Gastroesophageal sphincter (tissue), 4 donors: ENCODE measurements around the gene KRT9. TPM values are rescaled to one million over a fixed set of nuclear protein-coding genes. Genes with fewer than 3 reads are reported as not detected.
A peak's percentile ranks its signal among the peaks of the same experiment; 100 is the strongest.

Experiments
- ATAC-seq: fragments of 150-250 bp; one replicate; pipeline ENCODE4 v1.9.1; 2016; ENCODE audit warnings: mild to moderate bottlenecking, moderate library complexity
- H3K27ac ChIP-seq, 4 donors: fragments of 200-600 bp; sonication (generic) in 3 of 4; 1 replicate in 3 of 4; 2 replicates in 1 of 4; pipeline ENCODE4 v1.5.1; 2016 to 2019
- H3K27me3 ChIP-seq: fragments of 200-600 bp; sonication (generic); one replicate; pipeline ENCODE4 v1.5.1; 2019
- H3K36me3 ChIP-seq, 2 donors: fragments of 200-600 bp; sonication (generic); one replicate each; pipeline ENCODE4 v1.5.1; 2019; ENCODE audit warnings: control low read depth in 1 of 2
- H3K4me1 ChIP-seq, 3 donors: fragments of 200-600 bp; sonication (generic); 1 replicate in 2 of 3; 2 replicates in 1 of 3; pipeline ENCODE4 v1.5.1; 2016 to 2019; ENCODE audit warnings: control low read depth in 2 of 3
- H3K4me3 ChIP-seq, 2 donors: fragments of 200-600 bp; sonication (generic); one replicate each; pipeline ENCODE4 v1.5.1; 2019; ENCODE audit warnings: mild to moderate bottlenecking in 1 of 2, moderate library complexity in 1 of 2
- H3K9me3 ChIP-seq, 3 donors: fragments of 200-600 bp; sonication (generic); one replicate each; pipeline ENCODE4 v1.5.1; 2017 to 2019; ENCODE audit warnings: control low read depth in 2 of 3
- EP300 ChIP-seq: sonication (generic); formaldehyde crosslinking; IDR thresholded peaks from one replicate; pipeline ENCODE4 v1.6.1; 2017; ENCODE audit warnings: antibody characterized with exemption, mild to moderate bottlenecking
- POLR2A ChIP-seq, 2 donors: fragments of 450-650 bp; IDR thresholded peaks; one replicate each; pipeline ENCODE4 v1.6.1; 2017; ENCODE audit warnings: antibody characterized with exemption in 2 of 2, mild to moderate bottlenecking in 2 of 2, moderate library complexity in 1 of 2
- POLR2AphosphoS5 ChIP-seq: sonication (generic); formaldehyde crosslinking; IDR thresholded peaks from one replicate; pipeline ENCODE4 v1.6.1; 2017; ENCODE audit warnings: antibody characterized with exemption
- WGBS, 2 donors: methylation state at CpG; one replicate each; pipeline ENCODE4 v1.1.5; 2018; ENCODE audit warnings: low coverage in 1 of 2; 5-methylcytosine and 5-hydroxymethylcytosine counted together
- total RNA-seq, 4 donors: library from RNA; depleted of rRNA; stranded (reverse); fragments of >200 nt; gene quantifications; one replicate each; pipeline ENCODE4 v1.1.0, GENCODE V29; 2016
- TF ChIP-seq, protein P1 (sequence below), 4 experiments: fragments of 200-600 bp in 2 of 4; fragments of 450-650 bp in 2 of 4; sonication (generic) in 1 of 4; IDR thresholded peaks; one replicate each; pipeline ENCODE4 v1.5.1; 2017 to 2019; ENCODE audit warnings: antibody characterized with exemption in 4 of 4, mild to moderate bottlenecking in 2 of 4, moderate library complexity in 2 of 4

The KRT9 gene
- total RNA-seq, 4 donors from 2014 or later: not detected

GRCh38 chr17:41553176-41553575 lies 18.7 kb downstream of the KRT9 start:
- no peak for ATAC-seq
- Histone ChIP-seq H3K4me1 (peaks cover 0 to 16% (median 10%) of the 10 kb centered on the region in 3 donors), H3K27me3 (peaks cover 22% of the 10 kb centered on the region), H3K27ac (no peak overlapping the region), H3K4me3 (no peak overlapping the region), H3K36me3 (no peaks in the 10 kb centered on the region), H3K9me3 (no peaks in the 10 kb centered on the region)
- 79% methylated on average over 4 of the region's 4 CpGs; no CpG with 5 or more reads in 1 of the 2 donors for WGBS, 2 donors
- no peak for TF ChIP-seq EP300
- no peak for TF ChIP-seq POLR2A (IDR thresholded peaks at IDR 0.05)
- TF ChIP-seq POLR2AphosphoS5: no peak
- TF ChIP-seq, protein P1, sequence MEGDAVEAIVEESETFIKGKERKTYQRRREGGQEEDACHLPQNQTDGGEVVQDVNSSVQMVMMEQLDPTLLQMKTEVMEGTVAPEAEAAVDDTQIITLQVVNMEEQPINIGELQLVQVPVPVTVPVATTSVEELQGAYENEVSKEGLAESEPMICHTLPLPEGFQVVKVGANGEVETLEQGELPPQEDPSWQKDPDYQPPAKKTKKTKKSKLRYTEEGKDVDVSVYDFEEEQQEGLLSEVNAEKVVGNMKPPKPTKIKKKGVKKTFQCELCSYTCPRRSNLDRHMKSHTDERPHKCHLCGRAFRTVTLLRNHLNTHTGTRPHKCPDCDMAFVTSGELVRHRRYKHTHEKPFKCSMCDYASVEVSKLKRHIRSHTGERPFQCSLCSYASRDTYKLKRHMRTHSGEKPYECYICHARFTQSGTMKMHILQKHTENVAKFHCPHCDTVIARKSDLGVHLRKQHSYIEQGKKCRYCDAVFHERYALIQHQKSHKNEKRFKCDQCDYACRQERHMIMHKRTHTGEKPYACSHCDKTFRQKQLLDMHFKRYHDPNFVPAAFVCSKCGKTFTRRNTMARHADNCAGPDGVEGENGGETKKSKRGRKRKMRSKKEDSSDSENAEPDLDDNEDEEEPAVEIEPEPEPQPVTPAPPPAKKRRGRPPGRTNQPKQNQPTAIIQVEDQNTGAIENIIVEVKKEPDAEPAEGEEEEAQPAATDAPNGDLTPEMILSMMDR (IDR thresholded peaks at IDR 0.05): no peak

GRCh38 chr17:41552455-41552854 lies 19.4 kb downstream of the KRT9 start:
- no peaks in the 10 kb centered on the region for H3K36me3 ChIP-seq
- H3K4me1 ChIP-seq: peaks cover 0 to 23% (median 13%) of the 10 kb centered on the region in 3 donors
- 94% methylated on average over 3 of the region's 5 CpGs; no CpG with 5 or more reads in 1 of the 2 donors for WGBS, 2 donors
- H3K27ac ChIP-seq: no peak overlapping the region
- TF ChIP-seq POLR2AphosphoS5: no peak
- no peak for TF ChIP-seq POLR2A (IDR thresholded peaks at IDR 0.05)
- TF ChIP-seq, protein P1 (IDR thresholded peaks at IDR 0.05): no peak
- no peak for TF ChIP-seq EP300
- H3K9me3 ChIP-seq: no peaks in the 10 kb centered on the region
- no peak overlapping the region for H3K4me3 ChIP-seq
- H3K27me3 ChIP-seq: peaks cover 19% of the 10 kb centered on the region
- ATAC-seq: no peak

- no peaks in the 10 kb centered on the region for H3K36me3 ChIP-seq
- no peak overlapping the region for H3K27ac ChIP-seq
- no peak overlapping the region for H3K4me3 ChIP-seq
- WGBS, 2 donors: 33 to 38% methylated on average over 3 to 4 of the region's 5 CpGs
- ATAC-seq: no peak
- H3K9me3 ChIP-seq: peaks cover 0 to 7% (median 0%) of the 10 kb centered on the region in 3 donors
- H3K27me3 ChIP-seq: peaks cover 8% of the 10 kb centered on the region
- peaks cover 0 to 24% (median 13%) of the 10 kb centered on the region in 3 donors for H3K4me1 ChIP-seq
- no peak for TF ChIP-seq POLR2A (IDR thresholded peaks at IDR 0.05)
- TF ChIP-seq, protein P1 (IDR thresholded peaks at IDR 0.05): no peak
- TF ChIP-seq EP300: no peak
- TF ChIP-seq POLR2AphosphoS5: no peak
These were observed 20.5 kb downstream of the KRT9 start for GRCh38 chr17:41551365-41551764.

DNA sequence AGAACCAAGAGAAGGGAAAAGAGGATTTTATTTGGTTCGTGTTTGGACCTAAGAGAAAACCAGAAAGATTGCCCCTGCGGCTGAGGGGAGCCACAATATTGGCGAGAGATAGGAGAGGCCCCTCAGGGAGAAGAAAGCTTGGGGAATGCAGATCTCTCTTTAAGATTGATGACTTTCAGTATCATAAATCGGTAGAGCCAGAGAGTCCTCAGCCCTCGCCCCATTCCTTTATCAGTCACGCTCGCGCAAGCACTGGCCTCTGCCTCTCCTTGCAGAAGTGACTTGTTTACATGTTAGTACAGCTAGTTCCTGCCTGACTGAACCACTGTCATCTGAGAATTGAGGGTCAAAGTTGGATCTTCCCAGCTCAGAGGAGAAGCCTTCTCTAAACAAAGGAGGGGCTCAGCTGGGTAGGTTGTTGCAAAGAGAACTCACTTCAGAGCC lies 22.2 kb downstream of the KRT9 start:
- Histone ChIP-seq H3K27ac (peak overlapping the region in 1 of 4 donors; percentile 62), H3K36me3 (no peaks in the 10 kb centered on the region), H3K27me3 (peaks cover 5% of the 10 kb centered on the region), H3K4me3 (no peak overlapping the region), H3K4me1 (peaks cover 0 to 24% (median 13%) of the 10 kb centered on the region in 3 donors), H3K9me3 (peaks cover 0 to 10% (median 0%) of the 10 kb centered on the region in 3 donors)
- ATAC-seq: no peak
- 72 to 80% methylated on average over 6 to 7 of the region's 8 CpGs for WGBS, 2 donors
- TF ChIP-seq POLR2A (IDR thresholded peaks at IDR 0.05) (no peak), POLR2AphosphoS5 (no peak), EP300 (no peak)
- TF ChIP-seq, protein P1 (IDR thresholded peaks at IDR 0.05): no peak
